ENCODE measurements around the gene CFAP57. TPM values are rescaled to one million over a fixed set of nuclear protein-coding genes. Genes with fewer than 3 reads are reported as not detected.

The CFAP57 gene
- total RNA-seq, 2 donors from 2014 or later = 0.25 TPM; not detected in 1

- Mint-ChIP-seq H3K27ac (peak overlapping the region; percentile 89 to 92), H3K27me3 (peaks cover 7 to 11% of the 10 kb centered on the region in 2 donors), H3K4me1 (ENCODE audit: low read depth in 2 of 2) (peaks cover 32 to 35% of the 10 kb centered on the region in 2 donors), H3K4me3 (peak overlapping the region; percentile 71), H3K36me3 (no peaks in the 10 kb centered on the region), H3K9me3 (peaks cover 3% of the 10 kb centered on the region)
- DNase-seq (ENCODE audit: low spot score) (no peak), ATAC-seq (no peak)
Measured at GRCh38 chr1:43274804-43275180, 102.7 kb downstream of the CFAP57 start.

- no peak overlapping the region for H3K4me3 Mint-ChIP-seq
- no peaks in the 10 kb centered on the region for H3K36me3 Mint-ChIP-seq
- ATAC-seq = no peak
- peaks cover 4 to 16% of the 10 kb centered on the region in 2 donors for H3K27me3 Mint-ChIP-seq
- H3K27ac Mint-ChIP-seq = peak overlapping the region; percentile 89 to 92
- peaks cover 25% of the 10 kb centered on the region in 2 donors for H3K4me1 Mint-ChIP-seq (ENCODE audit: low read depth in 2 of 2)
- DNase-seq (ENCODE audit: low spot score) = no peak
- H3K9me3 Mint-ChIP-seq = peaks cover 3% of the 10 kb centered on the region
Measured at GRCh38 chr1:43275826-43276620, 103.9 kb downstream of the CFAP57 start.

GRCh38 chr1:43276673-43277072, 104.5 kb downstream of the CFAP57 start:
- H3K4me1 Mint-ChIP-seq (ENCODE audit: low read depth in 2 of 2) = peaks cover 18 to 19% of the 10 kb centered on the region in 2 donors
- ATAC-seq (no peak), DNase-seq (ENCODE audit: low spot score) (no peak)
- peaks cover 3% of the 10 kb centered on the region for H3K9me3 Mint-ChIP-seq
- H3K27ac Mint-ChIP-seq = peak overlapping the region in 1 of 2 donors; percentile 68
- no peaks in the 10 kb centered on the region for H3K36me3 Mint-ChIP-seq
- H3K4me3 Mint-ChIP-seq = no peak overlapping the region
- H3K27me3 Mint-ChIP-seq = peaks cover under 1 to 9% of the 10 kb centered on the region in 2 donors

- no peak for DNase-seq (ENCODE audit: low spot score)
- H3K9me3 Mint-ChIP-seq = peaks cover 3% of the 10 kb centered on the region
- peaks cover 0 to 7% of the 10 kb centered on the region in 2 donors for H3K27me3 Mint-ChIP-seq
- peak overlapping the region in 1 of 2 donors; percentile 68 for H3K27ac Mint-ChIP-seq
- no peak overlapping the region for H3K4me3 Mint-ChIP-seq
- H3K4me1 Mint-ChIP-seq (ENCODE audit: low read depth in 2 of 2) = peaks cover 16 to 17% of the 10 kb centered on the region in 2 donors
- no peaks in the 10 kb centered on the region for H3K36me3 Mint-ChIP-seq
- no peak for ATAC-seq
Measured at GRCh38 chr1:43277116-43277876, 105.2 kb downstream of the CFAP57 start.

GRCh38 chr1:43279161-43279560, 107.0 kb downstream of the CFAP57 start:
- DNase-seq (ENCODE audit: low spot score) (no peak), ATAC-seq (no peak)
- Mint-ChIP-seq H3K4me3 (no peak overlapping the region), H3K36me3 (no peaks in the 10 kb centered on the region), H3K27me3 (peaks cover 0 to 7% of the 10 kb centered on the region in 2 donors), H3K4me1 (ENCODE audit: low read depth in 2 of 2) (peaks cover 15% of the 10 kb centered on the region in 2 donors), H3K9me3 (peaks cover 3% of the 10 kb centered on the region), H3K27ac (no peak overlapping the region)

GRCh38 chr1:43279666-43280065, 107.5 kb downstream of the CFAP57 start:
- no peak for ATAC-seq
- DNase-seq (ENCODE audit: low spot score) = no peak
- no peaks in the 10 kb centered on the region for H3K36me3 Mint-ChIP-seq
- H3K4me3 Mint-ChIP-seq = no peak overlapping the region
- H3K9me3 Mint-ChIP-seq = no peaks in the 10 kb centered on the region
- H3K27ac Mint-ChIP-seq = no peak overlapping the region
- H3K4me1 Mint-ChIP-seq (ENCODE audit: low read depth in 2 of 2) = peaks cover 9 to 10% of the 10 kb centered on the region in 2 donors
- peaks cover 0 to 7% of the 10 kb centered on the region in 2 donors for H3K27me3 Mint-ChIP-seq

DNA sequence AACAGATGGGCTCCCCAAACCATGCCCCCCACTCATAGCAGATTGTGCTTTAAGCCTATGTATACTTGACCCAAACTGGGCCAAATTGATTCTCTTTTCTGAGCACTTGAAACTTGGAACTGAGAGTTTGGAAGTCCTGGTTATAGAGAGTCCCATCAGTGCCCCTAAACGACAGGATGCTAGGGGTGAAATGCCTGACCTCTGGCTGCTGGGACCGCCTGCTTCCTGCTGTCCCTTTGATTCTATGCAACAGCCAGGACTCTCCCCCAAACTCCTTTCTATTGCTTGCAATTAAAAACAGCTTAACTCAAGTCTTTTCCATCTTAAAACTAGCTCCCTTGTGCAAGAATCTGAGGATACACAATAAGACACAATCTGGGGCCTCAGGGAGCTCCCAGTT, 108.6 kb downstream of the CFAP57 start:
- H3K36me3 Mint-ChIP-seq = no peaks in the 10 kb centered on the region
- DNase-seq (ENCODE audit: low spot score) (no peak), ATAC-seq (no peak)
- H3K9me3 Mint-ChIP-seq = no peaks in the 10 kb centered on the region
- no peak overlapping the region for H3K4me3 Mint-ChIP-seq
- no peak overlapping the region for H3K27ac Mint-ChIP-seq
- peaks cover 0 to 3% of the 10 kb centered on the region in 2 donors for H3K4me1 Mint-ChIP-seq (ENCODE audit: low read depth in 2 of 2)
- H3K27me3 Mint-ChIP-seq = peaks cover 0 to 7% of the 10 kb centered on the region in 2 donors

DNA sequence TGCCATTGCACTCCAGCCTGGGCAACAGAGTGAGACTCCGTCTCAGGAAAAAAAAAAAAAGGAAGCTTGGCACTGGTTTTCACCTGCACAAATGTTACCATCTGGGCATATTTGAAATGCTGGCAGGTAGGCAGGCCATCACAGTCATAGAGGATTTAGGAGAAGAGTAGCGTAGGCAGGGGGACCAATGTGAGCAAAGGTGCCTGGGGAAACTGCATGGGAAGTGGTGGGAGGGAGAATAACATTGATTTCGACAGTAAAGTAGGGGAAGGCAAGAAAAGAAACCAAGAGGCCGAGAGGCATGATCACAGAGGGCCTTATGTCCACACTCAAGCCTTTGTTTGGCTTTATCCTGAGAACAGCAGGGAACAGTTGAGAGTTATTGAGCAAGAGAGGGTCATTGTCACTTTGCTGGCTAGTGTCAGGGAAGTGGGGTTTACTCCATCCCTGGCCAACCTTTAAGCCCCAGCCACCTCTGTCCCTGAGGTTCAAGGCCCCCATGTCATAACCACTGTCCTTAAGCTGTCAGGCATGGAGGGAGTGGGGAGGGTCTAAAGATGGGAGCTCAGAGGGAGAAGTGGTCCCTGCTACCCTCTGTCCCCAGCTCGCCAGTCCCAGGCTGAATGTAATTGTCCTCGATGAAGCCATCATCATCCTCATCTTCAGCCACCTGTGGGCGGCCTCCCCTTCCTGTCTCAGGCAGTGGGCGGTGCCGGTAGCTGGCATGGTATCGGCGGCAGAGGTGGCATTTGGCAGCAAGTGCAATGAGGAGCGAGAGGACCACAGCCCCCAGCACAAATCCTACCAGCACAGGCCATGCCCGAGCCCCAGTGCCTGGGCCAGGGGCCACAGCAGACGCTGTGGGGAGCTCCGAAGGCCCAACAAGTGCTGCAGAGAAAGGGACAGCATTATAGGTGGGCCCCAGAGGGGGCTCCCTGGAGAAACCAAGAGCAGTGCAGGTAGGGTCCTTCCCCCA, 110.4 kb downstream of the CFAP57 start:
- H3K4me3 Mint-ChIP-seq = no peak overlapping the region
- H3K4me1 Mint-ChIP-seq (ENCODE audit: low read depth in 2 of 2) = peaks cover 0 to 3% of the 10 kb centered on the region in 2 donors
- no peaks in the 10 kb centered on the region for H3K36me3 Mint-ChIP-seq
- peaks cover 0 to 7% of the 10 kb centered on the region in 2 donors for H3K27me3 Mint-ChIP-seq
- H3K27ac Mint-ChIP-seq = no peak overlapping the region
- H3K9me3 Mint-ChIP-seq = no peaks in the 10 kb centered on the region
- no peak for DNase-seq (ENCODE audit: low spot score)
- ATAC-seq = no peak

GRCh38 chr1:43284065-43284464, 111.9 kb downstream of the CFAP57 start:
- H3K27me3 Mint-ChIP-seq = peaks cover 3 to 7% of the 10 kb centered on the region in 2 donors
- H3K36me3 Mint-ChIP-seq = no peaks in the 10 kb centered on the region
- ATAC-seq (no peak), DNase-seq (ENCODE audit: low spot score) (no peak)
- no peak overlapping the region for H3K4me3 Mint-ChIP-seq
- peaks cover 0 to 3% of the 10 kb centered on the region in 2 donors for H3K4me1 Mint-ChIP-seq (ENCODE audit: low read depth in 2 of 2)
- no peak overlapping the region for H3K27ac Mint-ChIP-seq
- H3K9me3 Mint-ChIP-seq = no peaks in the 10 kb centered on the region

DNA sequence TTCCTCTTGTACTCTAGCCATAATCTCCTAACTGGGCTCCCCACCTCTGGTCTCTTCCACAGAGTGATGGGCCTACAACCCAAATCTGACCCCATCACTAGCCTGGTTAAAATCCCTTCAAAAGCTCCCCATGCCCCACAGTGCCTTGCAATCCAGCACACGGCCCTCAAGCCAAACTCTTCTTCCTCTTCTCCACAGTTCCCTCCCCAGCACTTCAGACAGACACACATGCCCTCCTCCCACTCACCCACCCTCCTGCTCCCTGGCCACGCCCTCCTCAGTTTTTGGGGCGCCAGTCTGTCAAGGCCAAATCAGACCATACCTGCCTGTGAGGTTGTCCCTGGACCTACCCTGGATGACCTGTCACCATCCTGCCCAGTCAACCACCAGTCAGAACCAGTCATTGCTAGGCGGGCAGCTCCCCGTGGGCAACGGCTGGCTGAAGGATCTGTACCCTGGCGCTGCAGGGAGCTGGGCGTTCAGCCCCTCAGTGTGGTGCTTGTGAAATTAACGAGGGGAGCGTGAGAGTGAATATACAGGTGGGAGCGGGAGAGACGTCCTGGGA, 112.5 kb downstream of the CFAP57 start:
- no peak for DNase-seq (ENCODE audit: low spot score)
- Mint-ChIP-seq H3K4me3 (no peak overlapping the region), H3K36me3 (no peaks in the 10 kb centered on the region), H3K9me3 (no peaks in the 10 kb centered on the region), H3K27ac (no peak overlapping the region), H3K27me3 (peaks cover 3 to 7% of the 10 kb centered on the region in 2 donors), H3K4me1 (ENCODE audit: low read depth in 2 of 2) (peaks cover 0 to 3% of the 10 kb centered on the region in 2 donors)
- ATAC-seq = no peak

GRCh38 chr1:43285269-43285990, 113.3 kb downstream of the CFAP57 start, which contains the start of gene C1orf210:
Gene C1orf210 (minus strand): TSS chr1:43285581. CDS start chr1:43283270, 2,311 bp downstream.
- Mint-ChIP-seq H3K36me3 (no peaks in the 10 kb centered on the region), H3K27ac (no peak within 1 kb of the TSS), H3K27me3 (peaks cover under 1 to 3% of the 10 kb centered on the region in 2 donors), H3K4me3 (no peak within 1 kb of the TSS), H3K4me1 (ENCODE audit: low read depth in 2 of 2) (peaks cover 0 to 3% of the 10 kb centered on the region in 2 donors), H3K9me3 (no peaks in the 10 kb centered on the region)
- ATAC-seq = peak in 1 of 2 donors; percentile 25
- DNase-seq (ENCODE audit: low spot score) = no peak

GRCh38 chr1:43286115-43286514, 114.0 kb downstream of the CFAP57 start:
- peaks cover 0 to 3% of the 10 kb centered on the region in 2 donors for H3K27me3 Mint-ChIP-seq
- no peaks in the 10 kb centered on the region for H3K36me3 Mint-ChIP-seq
- no peak overlapping the region for H3K4me3 Mint-ChIP-seq
- H3K4me1 Mint-ChIP-seq (ENCODE audit: low read depth in 2 of 2) = peaks cover 0 to 3% of the 10 kb centered on the region in 2 donors
- no peaks in the 10 kb centered on the region for H3K9me3 Mint-ChIP-seq
- no peak overlapping the region for H3K27ac Mint-ChIP-seq
- no peak for DNase-seq (ENCODE audit: low spot score)
- no peak for ATAC-seq

All from natural killer cell treated with Interleukin-12 subunit alpha and Interleukin-12 subunit beta and Interleukin-15 and Interleukin-18, amount 100 ng/mL, for 72 hours (primary cell).